Measurements from ENCODE around the gene ADAM19.

ADAM19 gene

DNA sequence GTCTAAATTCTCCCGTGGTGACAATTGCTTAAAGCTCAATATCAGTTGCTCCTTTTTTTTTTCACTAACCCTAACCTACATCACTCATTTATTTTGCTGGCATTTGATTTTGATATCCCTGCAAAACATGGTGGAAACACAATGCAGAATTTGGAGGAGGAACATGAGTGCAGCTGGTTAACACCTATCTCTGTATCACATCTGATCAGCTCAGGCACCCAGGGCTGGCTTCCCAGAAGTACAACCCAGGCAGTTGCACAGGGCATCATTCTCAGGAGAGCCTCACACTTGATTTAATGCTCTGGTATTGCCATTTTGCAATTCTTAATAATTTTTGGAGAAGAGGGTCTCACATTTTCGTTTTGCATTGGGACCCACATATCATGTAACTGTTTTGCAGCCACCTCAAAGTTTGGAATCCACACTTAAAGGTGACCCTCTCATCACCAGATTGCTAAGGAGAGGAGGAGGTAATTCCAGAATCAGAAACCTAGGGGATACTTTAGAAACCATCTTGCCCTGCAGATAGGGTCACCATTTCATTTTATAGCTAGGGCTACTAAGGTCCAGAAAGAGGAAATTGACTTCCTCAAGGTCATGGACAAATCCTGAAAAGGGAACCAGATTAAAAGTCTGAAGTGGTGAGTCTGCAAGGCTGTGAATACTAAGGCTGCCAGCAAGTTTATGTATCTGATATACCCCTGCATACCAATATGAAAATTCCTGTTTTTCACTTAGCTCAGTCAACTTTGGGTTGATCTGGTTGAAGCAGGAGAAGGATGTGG, 19.3 kb upstream of the ADAM19 start:
- peak; percentile 44 for DNase-seq (ENCODE audit: low spot score)

DNA sequence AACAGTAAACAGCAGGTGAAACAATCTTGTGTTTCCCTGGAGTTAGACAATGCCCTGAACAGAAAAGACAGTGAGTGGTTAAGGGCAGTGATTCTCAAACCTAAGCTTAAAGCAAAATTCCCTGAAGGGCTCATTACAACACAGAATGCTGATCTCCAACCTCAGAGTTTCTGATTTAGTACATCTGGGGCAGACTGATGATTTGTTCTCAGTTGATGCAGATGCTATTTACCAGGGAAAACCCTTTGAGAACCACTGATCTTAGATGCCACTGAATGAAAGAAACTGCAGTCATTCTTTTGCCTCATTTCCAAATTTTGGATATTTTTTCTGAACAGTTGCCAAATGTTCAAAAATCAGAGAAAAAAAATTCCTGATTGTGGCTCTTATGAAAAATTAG, 18.7 kb upstream of the ADAM19 start:
- DNase-seq (ENCODE audit: low spot score), result peak; percentile 48

DNA sequence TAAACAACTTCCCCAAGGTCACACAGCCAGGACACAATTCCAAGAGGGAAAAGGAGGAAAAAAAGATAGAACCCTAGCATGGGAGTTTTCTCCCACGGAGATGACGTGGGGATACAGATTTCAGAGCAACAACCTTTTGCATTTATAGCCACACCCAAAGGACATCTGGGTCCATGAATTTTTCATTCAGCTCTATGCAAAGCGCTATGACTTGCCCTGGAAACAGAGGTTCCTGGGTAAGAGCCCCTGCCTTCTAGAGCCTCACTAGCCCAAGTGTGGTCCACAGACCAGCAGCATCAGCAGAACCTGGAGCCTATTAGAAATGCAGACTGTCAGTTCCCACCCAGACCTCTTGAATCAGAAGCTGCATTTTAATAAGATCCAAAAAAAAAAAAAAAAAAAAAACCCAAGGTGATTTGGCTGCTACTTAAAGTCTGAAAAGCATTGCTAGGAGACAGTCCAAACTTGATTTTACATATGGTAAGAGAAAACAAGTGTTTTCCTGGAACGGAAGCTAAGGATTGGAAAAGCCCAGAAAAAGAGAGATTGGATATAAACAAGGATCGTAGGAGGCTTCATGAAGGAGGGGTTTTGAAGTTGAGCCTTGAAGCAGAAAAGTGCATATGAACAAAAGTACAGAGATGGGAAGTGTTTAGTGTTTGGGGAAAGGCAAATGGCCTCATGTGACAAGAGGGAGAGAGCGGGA, 17.6 kb upstream of the ADAM19 start:
- peak; percentile 81 for DNase-seq (ENCODE audit: low spot score)

DNA sequence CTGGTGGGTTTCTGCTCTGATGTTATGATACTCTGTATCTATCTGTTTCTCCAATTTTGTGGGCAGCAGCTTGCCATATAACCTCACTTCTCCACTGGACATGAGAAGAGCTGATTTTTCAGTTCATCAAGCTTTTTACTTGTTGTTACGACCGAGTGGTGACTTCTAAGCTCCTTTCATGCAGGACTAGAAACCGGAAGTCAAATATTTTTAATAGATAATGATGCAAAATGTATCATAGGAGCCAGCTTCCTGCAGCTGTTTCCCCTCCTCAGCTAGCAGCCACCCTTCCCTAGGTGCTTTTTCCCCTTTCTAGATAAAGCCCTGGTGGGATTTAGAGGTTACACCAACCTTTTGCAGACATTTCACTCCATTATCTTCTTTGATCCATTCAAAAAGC, 17.0 kb upstream of the ADAM19 start:
- DNase-seq (ENCODE audit: low spot score), result peak; percentile 82

DNA sequence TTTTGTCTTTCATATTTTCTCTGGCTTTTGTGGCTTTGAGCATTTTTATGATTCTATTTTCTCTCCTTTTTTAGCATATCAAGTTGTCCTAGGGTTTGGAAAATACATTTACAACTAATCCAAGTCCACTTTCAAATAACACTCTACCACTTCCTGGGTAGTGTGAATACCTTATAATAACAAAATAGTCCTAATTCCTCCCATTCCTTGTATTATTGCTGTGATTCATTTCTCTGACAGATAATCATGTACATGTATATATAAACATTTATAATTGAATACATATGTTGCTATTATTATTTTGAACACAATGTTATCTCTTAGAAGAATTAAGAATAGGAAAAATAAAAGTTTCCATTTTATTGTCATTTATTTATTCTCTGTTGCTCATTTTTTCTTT, 14.9 kb upstream of the ADAM19 start:
- no peak for DNase-seq (ENCODE audit: low spot score)

DNA sequence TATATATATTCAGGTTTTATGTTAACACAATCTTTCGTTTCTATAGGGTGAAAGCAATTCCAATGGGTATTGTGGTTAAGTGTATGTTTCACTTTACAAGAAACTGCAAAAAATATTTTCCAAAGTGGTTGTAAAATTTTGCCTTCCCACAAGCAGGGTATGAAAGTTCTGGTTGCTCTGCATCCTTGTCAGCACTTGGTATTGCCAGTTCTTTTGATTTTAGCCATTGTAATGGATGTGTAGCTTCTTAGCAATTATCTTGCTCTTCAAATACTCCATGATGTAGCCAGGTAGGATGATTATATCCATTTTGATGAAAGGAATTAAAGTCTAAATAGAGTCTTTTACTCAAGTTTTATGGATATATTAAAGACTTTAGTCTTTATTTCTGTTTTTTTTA, 9.1 kb upstream of the ADAM19 start:
- no peak for DNase-seq (ENCODE audit: low spot score)

DNA sequence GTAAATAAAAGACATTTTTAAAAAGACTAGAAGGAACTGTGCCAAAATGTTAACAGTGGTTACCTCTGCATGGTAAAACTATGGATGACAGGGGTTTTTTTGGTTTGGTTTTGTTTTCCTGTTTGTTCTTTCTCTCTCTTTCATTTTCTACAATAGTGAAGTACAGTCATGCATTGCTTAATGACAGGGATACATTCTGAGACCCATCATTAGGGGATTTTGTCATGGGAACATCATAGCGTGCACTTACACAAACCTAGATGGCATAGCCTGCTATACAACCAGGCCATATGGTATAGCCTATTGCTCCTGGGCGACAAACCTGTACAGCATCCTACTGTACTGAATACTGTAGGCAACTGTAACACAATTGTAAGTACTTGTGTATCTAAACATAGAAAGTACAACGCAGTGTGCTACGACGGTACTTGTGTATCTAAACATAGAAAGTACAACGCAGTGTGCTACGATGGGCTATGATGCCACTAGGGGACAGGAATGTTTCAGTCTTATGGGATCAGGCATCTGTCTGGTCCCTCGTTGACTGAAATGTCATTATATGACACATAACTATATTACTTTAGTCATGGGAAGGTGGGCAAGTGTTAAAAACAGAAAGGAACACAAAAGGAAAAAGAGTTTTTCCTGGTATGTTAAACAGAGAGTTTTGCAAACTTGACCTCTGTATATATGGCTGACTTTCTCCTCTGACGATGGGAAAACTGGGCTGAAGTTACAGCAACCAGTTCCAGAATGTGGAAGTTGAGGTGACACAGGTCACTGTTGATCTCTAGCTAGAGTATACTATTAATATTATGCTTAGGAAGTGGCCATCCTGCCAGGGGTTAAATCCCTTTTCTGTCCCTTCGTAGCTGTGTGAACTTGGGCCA, 7.4 kb upstream of the ADAM19 start:
- DNase-seq (ENCODE audit: low spot score), result no peak

DNA sequence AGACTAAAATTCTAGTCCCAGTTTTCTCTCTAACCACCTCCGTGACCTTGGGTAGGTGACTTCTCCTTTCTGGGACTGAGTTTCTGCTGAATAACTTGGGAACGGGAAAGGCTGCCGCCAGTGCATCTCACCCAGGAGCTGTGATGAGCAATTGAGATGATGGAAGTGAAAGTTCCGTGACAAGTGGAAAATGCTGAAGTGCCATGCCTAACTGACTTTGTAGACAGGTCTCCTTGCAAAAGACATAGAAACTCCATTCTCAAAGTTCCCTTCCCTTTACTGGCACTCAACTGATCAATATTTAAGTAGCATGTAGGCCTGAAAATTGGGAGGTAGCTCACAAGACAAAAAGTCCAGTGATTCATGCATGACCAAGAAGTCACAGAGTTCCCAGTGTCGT, 6.3 kb upstream of the ADAM19 start:
- DNase-seq (ENCODE audit: low spot score), result no peak

DNA sequence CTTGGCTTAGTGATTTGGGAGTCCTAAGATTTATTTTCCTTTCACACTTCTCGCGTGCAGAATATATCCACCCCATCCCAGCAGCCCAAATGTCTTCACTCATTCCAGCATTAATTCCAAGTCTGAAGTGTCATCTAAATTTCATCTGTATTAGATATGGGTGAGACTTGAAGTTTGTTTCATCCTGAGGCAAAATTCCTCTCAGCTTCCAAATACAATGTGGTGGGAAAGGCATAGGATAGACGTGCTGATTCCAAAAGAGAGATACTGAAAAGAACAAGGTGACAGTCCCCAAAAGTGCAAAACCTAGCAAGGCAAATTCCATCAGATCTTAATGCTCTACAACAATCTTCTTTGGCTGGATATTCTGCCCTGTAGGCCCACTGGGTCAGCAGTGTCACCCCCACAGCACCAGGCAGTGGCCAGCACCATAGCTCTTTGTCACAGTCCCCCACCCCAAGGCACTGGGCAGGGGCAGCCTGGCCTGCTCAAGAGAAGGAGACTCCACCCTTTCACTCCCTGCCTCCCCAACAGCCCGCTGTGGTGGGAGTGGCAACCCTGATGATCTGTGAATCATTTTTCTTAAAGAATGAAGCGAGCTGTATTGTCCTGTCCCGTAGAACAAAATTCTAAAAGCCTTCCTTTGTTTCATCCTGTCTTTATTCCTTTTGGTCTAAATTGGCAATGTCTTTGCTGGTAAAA, 2.7 kb upstream of the ADAM19 start:
- DNase-seq (ENCODE audit: low spot score), result no peak

DNA sequence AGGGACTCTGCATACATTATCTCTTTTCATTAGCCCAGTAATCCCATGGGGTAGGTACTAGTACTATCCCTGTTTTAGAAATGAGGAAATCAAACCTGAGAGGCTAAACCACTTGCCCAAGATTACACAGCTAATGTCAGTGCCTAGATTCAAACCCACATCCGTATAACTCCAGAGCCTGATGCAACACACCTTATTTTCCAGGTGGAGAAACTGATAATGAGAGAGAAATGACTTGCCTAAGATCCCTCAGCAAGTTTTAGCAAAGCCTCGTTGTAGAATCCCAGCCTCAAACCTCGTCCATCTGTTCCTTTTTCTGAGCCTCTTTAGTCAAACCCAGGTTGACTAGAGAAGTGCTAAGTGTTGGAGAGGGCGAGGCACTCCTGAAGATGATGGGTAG, 1.1 kb upstream of the ADAM19 start:
- no peak for DNase-seq (ENCODE audit: low spot score)

DNA sequence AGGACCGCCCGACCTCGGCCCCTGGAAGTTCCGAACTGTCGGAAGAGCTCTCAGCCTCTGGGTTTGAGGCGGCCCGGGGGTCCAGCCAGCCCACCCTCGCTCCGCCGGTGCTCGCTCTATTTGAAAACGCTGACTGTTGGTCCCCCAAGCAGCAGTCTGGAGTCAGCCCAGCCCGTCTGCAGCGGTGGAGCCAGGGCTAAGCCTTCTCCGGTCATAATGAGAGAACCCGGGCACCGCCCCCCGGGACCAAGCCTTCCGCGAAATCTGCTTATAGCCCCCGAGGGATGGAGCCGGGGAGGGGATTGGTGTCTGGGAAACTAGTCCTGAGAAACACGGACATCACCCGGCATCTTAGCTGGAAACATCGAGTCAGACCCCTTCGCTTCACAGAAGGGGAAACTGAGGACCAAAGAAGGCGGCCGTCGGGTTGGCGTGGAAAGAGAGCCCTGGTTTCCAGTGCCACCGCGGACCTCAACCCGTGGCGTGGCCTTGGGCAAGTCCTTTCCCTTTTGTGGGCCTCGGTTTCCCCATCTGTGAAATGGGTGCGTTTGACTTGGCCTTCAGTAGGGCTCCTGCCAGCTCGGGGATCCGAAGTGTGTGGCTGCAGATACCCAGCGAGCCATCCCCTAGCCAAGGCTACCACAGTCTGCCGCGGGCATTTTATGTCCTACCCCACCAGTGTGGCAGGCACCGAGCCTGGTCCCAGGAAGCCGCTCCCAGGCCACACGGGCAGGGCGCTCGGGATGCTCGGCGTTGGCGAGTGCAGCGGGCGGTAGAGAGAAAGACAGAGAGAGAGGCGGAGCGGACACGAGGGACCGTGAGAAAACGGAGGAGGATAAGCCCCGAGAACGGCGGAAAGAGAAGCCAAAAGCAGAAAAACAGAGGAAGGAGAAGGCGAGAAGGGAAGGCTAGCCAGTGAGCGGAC, 857 bp downstream of the ADAM19 start:
- DNase-seq (ENCODE audit: low spot score), result peak; percentile 61

DNA sequence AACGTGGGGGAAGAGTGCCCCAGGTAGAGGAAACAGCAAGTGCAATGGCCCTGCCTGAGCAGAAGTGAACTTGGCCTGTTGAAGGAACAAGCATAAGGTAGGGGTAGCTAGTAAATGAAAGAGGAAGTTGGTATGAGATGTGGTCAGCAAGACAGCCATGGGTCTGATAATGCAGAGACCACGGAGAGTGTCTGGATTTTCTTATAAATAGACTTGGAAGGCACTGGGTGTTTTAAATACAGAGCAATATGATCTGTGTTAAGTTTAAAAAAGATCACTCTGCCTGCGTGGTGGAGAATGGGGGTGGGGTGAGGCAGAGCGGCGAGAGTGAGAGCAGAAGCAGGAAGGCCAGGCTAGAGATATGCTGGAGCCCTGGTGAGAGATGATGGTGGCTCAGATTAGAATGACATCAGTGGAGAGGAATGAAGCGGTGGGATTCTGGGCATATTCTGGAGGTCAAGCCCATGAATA, 4.2 kb downstream of the ADAM19 start:
- peak; percentile 78 for DNase-seq (ENCODE audit: low spot score)

DNA sequence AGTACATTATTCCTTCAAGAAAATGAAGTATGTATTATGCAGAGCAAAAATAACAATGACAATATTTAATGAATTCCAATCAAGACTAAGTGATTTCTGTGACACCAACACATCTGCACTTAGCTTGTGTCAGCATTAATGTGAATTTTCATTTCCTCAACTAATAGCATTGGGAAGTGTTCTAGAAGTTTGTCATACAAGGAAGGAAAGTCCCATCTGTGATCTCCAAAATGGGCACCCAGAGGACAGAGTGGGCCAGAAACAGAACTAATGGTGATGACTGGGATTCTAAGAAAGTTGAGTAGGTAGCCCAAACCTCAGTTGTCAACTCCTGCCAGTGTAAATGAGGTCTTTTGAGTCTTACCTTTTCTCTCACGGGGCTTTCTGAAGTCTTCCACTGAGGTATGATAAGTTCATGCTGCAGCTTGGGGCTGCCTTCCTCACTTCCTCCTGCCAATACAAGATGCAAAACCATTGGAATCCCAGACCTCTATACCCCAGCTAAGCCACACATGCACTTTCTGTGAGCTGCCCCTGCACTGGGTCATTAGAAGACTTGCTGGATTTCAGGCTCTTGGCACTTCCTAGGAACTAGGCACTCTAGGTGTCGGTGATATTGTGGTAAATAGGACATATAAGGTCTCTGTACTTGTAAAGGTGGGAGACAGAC, 4.9 kb downstream of the ADAM19 start:
- no peak for DNase-seq (ENCODE audit: low spot score)

DNA sequence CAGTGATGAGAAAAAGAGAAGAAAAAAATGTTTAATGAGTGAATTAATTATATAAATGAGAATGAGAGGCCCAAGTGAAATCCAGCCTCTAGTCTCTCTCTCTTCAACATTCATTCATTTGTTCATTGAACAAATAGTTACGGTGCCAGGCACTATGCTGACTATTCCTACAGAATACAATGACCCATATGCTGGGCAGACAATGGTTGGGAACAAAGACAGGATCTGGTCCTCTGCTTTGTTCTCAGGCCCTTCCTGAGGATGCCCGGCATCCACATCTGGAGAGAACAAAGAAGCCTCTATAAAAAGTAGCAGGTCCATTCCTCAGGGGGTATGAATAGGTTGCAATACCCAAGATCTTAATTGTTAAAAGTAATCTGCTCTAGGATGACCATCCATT, 6.9 kb downstream of the ADAM19 start:
- no peak for DNase-seq (ENCODE audit: low spot score)

DNA sequence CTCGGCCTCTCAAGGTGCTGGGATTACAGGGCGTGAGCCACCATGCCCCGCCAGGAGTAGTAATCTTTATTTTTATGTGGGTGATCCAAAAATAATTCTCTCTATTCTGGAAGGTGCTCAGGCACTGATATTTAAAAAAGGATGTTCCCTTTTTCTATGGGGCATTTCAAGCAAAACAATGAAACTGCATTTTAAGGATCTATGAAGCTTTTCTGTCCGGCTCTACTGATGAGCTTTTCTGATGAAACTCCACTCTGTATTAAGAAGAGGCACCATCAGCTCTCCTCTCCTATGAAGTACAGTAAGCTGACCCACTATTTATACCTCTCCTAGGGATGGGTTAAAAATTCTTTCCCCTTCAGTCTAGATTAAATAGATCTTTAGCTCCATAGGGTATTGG, 7.4 kb downstream of the ADAM19 start:
- DNase-seq (ENCODE audit: low spot score), result no peak

DNA sequence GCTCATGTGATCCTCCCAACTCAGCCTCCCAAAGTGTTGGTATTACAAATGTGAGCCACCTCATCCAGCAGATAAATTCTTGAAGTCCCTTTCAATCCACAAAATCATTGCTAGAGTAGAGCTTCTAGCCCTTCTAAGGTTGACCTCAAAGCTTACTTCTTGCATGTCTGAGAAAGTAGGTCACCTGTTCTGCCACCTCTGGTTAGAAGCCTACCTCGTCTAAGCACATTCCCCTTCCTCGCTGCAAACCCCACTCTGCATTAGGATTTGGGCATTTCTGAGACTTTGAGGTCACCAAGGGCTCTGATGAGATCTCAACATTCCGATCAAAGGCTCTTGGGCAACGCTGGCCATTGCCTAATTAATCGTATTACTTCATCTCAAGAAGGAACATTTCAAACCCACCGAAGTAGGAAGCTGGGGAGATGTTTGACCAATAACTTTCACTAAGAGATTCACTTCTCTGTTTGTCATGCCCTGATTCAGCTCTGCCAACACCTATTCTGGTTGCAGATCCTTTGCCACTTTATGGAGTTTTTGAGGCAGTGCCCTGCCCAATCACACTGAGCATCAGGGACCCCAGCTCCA, 8.6 kb downstream of the ADAM19 start:
- DNase-seq (ENCODE audit: low spot score), result no peak

DNA sequence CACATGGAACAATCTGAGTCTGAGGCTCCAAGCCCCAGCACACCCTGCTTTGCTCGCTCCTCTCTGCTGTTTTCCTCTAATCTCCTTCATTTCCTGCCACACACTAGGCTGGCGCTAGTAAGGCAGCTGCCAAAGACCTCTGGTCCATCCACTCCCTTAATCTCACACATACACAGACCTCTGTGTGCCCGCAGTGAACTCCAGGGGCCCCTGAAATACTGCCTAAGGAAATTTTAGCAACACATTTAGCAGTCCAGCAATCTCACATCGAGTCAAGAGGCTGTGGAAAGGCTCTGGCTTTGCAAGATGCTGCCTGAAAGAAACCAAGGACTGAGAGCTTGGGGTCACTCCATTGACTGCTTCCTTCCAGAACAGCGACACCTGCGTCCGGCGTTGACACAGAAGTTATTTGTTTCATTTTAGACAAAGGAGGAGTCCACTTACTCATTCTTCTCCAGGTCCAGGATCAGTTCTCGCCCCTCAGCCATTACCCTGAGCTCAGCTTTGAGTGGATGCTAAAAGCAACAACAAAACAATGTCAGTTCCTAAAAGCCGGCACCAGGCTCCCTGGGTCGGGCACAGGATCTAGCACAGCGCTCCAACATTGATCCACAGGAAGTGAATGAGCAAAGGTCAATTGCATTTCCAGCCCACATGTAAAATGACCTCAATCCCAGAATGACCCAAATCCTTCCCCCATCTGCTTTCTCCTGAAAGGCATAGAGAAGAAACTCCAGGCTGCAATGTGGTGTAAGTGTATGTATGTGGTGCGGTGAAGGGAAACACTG, 11.5 kb downstream of the ADAM19 start:
- no peak for DNase-seq (ENCODE audit: low spot score)

DNA sequence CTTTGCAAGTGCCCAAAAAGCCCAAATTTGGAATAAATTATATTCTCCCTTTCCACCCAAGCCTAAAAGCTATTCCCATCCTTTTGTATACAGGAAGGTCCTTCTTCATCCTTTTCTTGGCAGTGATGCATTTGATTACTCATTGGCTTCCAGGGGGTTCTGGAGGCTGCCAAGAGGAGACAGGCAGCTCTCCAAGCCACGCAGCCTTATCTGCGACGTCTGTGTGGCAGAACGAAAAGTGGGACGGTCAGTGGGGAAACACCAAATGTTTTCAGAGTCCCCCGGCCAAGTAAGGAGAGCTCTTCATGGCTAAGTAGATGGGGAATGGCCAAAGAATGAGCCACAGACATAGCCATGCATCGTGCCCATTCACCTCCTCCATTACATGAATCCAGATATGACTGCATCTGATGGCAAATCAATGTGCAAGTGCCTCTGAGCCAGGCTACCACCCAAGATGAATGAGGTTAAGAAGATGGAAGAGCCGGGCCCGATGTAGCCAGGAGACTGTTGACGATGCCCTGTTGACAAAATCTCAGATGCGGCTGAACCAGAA, 12.1 kb downstream of the ADAM19 start:
- DNase-seq (ENCODE audit: low spot score), result no peak

DNA sequence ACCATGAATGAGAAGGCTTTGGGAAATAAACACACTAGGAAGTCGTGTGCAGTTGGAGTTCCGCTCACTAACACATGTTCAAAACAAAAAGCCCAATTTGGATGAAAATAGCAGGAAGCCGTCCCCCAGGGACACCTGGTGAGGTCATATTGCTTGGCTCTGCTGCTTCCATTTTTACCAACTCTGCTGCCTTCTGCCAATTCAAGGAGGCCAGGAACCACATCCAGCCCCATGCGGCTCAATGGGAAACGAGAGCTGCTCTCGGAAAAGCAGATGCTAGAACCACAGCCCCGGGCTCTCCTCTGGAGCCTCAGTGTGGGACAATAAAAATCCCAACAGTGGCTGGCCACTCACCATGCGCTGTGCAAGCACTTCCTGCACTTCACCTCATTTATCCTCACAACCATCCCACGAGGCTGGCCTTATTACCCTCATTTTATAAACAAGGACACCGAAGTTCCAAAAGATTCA, 13.4 kb downstream of the ADAM19 start:
- DNase-seq (ENCODE audit: low spot score), result no peak
